DND-41 (cell line): ENCODE measurements around the gene MED10.

Source experiments
- ATAC-seq: fragments of 200-7000 bp; cut with Tn5 transposase; 3 replicates; pipeline ENCODE4 v1.9.1; 2021; ENCODE audit warnings: low read depth; ENCODE audit not compliant: insufficient read depth
- DNase-seq: peaks from one replicate; pipeline ENCODE4 v3.0.0-alpha.2; 2020
- H2AFZ ChIP-seq: 2 replicates; pipeline ENCODE4 v1.6.0; 2012; ENCODE audit warnings: low read depth, low read length
- H3K27ac ChIP-seq: 2 replicates; pipeline ENCODE4 v1.5.1; 2012; ENCODE audit warnings: low read length, inconsistent platforms
- H3K27me3 ChIP-seq: fragments of 200-600 bp; sonication (generic); 2 replicates; pipeline ENCODE4 v1.6.0; 2012; ENCODE audit warnings: low read length, mild to moderate bottlenecking, inconsistent platforms; ENCODE audit not compliant: insufficient read depth, poor library complexity
- H3K36me3 ChIP-seq: 2 replicates; pipeline ENCODE4 v1.5.1; 2012; ENCODE audit warnings: low read length, inconsistent platforms; ENCODE audit not compliant: insufficient read depth
- H3K4me1 ChIP-seq: 2 replicates; pipeline ENCODE4 v1.5.1; 2012; ENCODE audit warnings: mild to moderate bottlenecking, low read length; ENCODE audit not compliant: insufficient read depth
- H3K4me2 ChIP-seq: 2 replicates; pipeline ENCODE4 v1.6.0; 2012; ENCODE audit warnings: mild to moderate bottlenecking, moderate library complexity, low read length, inconsistent platforms; ENCODE audit not compliant: insufficient read depth
- H3K4me3 ChIP-seq, 2 experiments: fragments of 200-600 bp in 1 of 2; shearing (Covaris generic) in 1 of 2; 2 replicates each; pipeline ENCODE4 v1.5.1; 2012 to 2016; ENCODE audit warnings: inconsistent platforms in 2 of 2, low read length in 2 of 2, mild to moderate bottlenecking in 2 of 2, low read depth in 1 of 2, moderate library complexity in 1 of 2
- H3K79me2 ChIP-seq: 2 replicates; pipeline ENCODE4 v1.6.0; 2012; ENCODE audit warnings: low read length, inconsistent platforms; ENCODE audit not compliant: insufficient read depth
- H3K9ac ChIP-seq: 2 replicates; pipeline ENCODE4 v1.6.0; 2012; ENCODE audit warnings: low read depth, mild to moderate bottlenecking, inconsistent platforms, low read length, moderate library complexity
- H3K9me3 ChIP-seq: 2 replicates; pipeline ENCODE4 v1.5.1; 2012; ENCODE audit warnings: low read length, moderate library complexity, mild to moderate bottlenecking, inconsistent platforms; ENCODE audit not compliant: insufficient read depth, severe bottlenecking
- H4K20me1 ChIP-seq: 2 replicates; pipeline ENCODE4 v1.6.0; 2012; ENCODE audit warnings: low read length; ENCODE audit not compliant: insufficient read depth
- CTCF ChIP-seq: IDR thresholded peaks from 2 replicates; pipeline ENCODE4 v1.5.1; 2012; ENCODE audit warnings: borderline replicate concordance, low read length, moderate library complexity, mild to moderate bottlenecking; ENCODE audit not compliant: poor library complexity, severe bottlenecking; ENCODE audit errors: extremely low read depth
- EZH2 ChIP-seq: IDR thresholded peaks from 3 replicates; pipeline ENCODE4 v1.6.1; 2012; ENCODE audit warnings: borderline replicate concordance, low read depth, mild to moderate bottlenecking, moderate library complexity, low read length, inconsistent platforms; ENCODE audit not compliant: severe bottlenecking

The MED10 gene

GRCh38 chr5:6322163-6322713, 56.1 kb downstream of the MED10 start:
- Histone ChIP-seq H3K9ac (no peak overlapping the region), H3K4me2 (no peak overlapping the region), H3K4me1 (no peaks in the 10 kb centered on the region), H3K36me3 (no peaks in the 10 kb centered on the region), H3K4me3 (no peak overlapping the region), H4K20me1 (no peaks in the 10 kb centered on the region), H3K27ac (no peak overlapping the region), H2AFZ (no peak overlapping the region), H3K79me2 (no peaks in the 10 kb centered on the region), H3K27me3 (no peaks in the 10 kb centered on the region), H3K9me3 (peaks cover 5% of the 10 kb centered on the region)
- ATAC-seq (no peak), DNase-seq (no peak)
- TF ChIP-seq EZH2 = no peak
- TF ChIP-seq CTCF = no peak
